KBM-7 (cell line): ENCODE results near the gene SPATA25.

Experiments
- DNase-seq: peaks from one replicate; pipeline ENCODE4 v3.0.0-alpha.2; 2015
- in situ Hi-C: fragments of 300-500 bp; cut with MboI; formaldehyde crosslinking; loops from 2 replicates; pipeline ENCODE4 v1.14.3; 2020; ENCODE audit warnings: low sequenced_read_pairs, low pct_unique_long_range_greater_than_20kb, mixed read lengths

Gene SPATA25

DNA sequence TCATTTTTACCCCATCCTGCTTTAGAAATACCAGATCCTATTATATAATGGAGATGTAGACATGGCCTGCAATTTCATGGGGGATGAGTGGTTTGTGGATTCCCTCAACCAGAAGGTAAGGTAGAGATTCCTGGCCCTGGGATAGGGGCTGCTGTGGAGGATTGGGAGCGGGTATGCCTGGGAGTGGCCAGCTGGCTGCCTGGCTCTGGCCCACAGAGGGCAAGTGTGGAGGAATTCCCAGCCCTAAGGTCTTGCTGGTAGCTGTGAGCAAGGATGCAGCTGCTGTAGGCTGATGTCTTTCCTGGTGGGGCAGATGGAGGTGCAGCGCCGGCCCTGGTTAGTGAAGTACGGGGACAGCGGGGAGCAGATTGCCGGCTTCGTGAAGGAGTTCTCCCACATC, 10.3 kb upstream of the SPATA25 start:
- DNase-seq = no peak
- in situ Hi-C loops = no loop called here

- no peak for DNase-seq
- in situ Hi-C loops = no loop called here
Measured at GRCh38 chr20:45897289-45897688, 9.9 kb upstream of the SPATA25 start.

- no peak for DNase-seq
- in situ Hi-C loops = no loop called here
Measured at GRCh38 chr20:45896641-45897161, 9.3 kb upstream of the SPATA25 start.

- in situ Hi-C loops = no loop called here
- DNase-seq = no peak
Measured at GRCh38 chr20:45894797-45895196, 7.4 kb upstream of the SPATA25 start.

DNA sequence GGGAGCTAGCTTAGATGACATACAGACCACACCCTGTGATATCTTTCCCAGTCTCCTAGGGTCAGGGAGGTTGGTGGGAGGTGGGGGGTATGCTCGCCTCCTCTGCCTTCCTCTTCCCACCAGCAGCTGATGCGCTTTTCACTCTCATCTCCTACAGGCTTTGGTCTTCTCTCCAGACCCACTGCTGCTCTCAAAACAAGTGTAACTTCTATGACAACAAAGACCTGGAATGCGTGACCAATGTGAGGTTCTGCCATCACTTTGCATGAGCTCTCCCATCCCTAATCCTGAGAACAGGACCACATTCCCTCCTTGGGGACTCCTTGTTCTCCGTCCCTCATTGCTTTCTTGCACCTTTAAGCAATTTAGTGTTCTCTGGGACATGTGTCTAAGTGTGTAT, 6.4 kb upstream of the SPATA25 start:
- in situ Hi-C loops = no loop called here
- no peak for DNase-seq

GRCh38 chr20:45892828-45893500, 5.5 kb upstream of the SPATA25 start:
- no peak for DNase-seq
- in situ Hi-C loops = no loop called here

GRCh38 chr20:45892049-45892825, 4.8 kb upstream of the SPATA25 start:
- peak; percentile 22 for DNase-seq
- in situ Hi-C loops = no loop called here

- DNase-seq = peak; percentile 89
- in situ Hi-C loops = no loop called here
Measured at GRCh38 chr20:45890985-45891983, 3.9 kb upstream of the SPATA25 start, which contains the start of the genes CTSA and NEURL2. Gene CTSA (plus strand): TSS chr20:45891335. CDS start chr20:45891569, 234 bp downstream. Gene NEURL2 (minus strand): TSS chr20:45891208. CDS start chr20:45890991, 217 bp downstream.

GRCh38 chr20:45890077-45890984, 2.9 kb upstream of the SPATA25 start:
- DNase-seq = no peak
- in situ Hi-C loops = no loop called here

GRCh38 chr20:45888681-45889080, 1.3 kb upstream of the SPATA25 start:
- in situ Hi-C loops = no loop called here

GRCh38 chr20:45886590-45887345, 654 bp downstream of the SPATA25 start:
- no peak for DNase-seq
- in situ Hi-C loops = no loop called here

More at GRCh38 chr20:45888681-45889080, 1.3 kb upstream of the SPATA25 start:
- DNase-seq = no peak

DNA sequence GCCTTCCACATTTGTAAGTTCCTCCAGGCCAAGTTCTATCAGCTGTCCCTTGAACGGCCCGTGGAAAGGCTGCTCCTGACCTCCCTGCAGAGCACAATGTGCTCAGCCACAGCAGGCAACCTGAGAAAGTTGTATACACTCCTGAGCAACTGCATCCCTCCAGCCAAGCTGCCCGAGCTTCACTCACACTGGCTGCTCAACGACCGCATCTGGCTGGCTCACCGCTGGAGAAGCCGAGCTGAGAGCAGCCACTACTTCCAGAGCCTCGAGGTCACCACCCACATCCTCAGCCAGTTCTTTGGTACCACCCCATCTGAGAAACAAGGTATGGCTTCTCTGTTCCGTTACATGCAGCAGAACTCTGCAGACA, 4.3 kb downstream of the SPATA25 start:
- in situ Hi-C loops = no loop called here
- DNase-seq = no peak

DNA sequence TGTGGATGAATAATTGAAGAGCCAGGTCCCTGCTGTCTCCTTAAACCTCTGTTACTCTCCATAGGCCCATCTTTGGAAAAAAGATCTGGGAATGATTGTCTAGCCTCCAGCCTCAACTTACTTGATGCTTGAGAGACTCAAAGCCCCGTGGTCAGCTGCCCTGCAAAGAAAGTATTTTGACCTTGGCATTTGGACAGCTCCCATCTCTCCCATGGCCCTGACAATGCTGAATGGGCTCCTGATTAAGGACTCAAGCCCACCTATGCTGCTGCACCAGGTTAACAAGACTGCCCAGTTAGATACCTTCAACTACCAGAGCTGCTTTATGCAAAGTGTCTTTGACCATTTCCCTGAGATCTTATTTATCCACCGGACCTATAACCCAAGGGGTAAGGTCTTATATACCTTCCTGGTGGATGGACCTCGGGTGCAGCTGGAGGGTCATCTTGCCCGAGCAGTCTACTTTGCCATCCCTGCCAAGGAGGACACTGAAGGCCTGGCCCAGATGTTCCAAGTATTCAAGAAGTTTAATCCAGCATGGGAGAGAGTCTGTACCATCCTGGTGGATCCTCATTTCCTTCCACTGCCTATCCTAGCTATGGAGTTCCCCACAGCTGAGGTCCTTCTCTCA, 4.8 kb downstream of the SPATA25 start:
- in situ Hi-C loops = no loop called here
- DNase-seq = no peak

DNA sequence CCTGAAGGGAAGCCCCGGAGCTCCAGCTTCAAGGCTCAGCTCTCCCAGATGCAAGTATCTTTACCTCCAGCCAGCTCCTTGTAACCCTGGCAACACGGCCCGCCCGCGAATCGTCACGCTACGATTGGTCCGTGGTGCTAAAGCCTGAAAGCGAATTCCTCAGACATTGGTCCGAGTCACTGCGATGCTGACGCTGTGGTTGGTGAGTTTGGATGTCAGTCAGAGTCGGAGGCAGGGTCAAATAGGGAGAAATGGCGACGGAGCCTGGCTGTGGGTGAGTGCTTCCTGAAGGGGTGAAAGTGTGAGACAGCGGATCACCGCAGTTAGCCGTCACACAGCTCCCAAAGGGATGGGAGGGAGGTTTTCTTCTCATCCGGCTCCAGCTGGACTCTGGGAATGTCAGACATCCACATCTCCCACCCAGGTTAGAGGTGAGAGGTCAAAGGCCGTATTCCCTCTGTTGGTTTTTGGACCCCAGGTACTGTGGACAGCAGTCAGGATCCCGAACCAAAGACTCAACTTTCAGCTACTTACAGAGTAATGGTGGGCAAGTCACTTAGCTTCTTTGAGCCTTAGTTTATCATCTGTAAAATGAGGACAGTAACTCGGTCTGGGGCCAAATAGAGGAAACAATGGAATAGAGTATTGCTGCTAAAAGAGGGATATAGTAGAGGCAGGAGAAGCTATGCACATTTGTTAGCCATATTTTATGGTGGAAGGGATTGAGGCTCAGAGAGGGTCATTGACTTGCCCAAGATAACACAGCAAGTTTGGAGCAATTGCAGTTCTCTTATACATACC, 6.2 kb downstream of the SPATA25 start, which contains the start of gene ZSWIM1:
Gene ZSWIM1, plus strand, starts transcription at position 240 of the 801 bp plus-strand sequence. CDS start 1,366 bp downstream, outside the sequence.
- in situ Hi-C loops = no loop called here
- DNase-seq = peak; percentile 99

DNA sequence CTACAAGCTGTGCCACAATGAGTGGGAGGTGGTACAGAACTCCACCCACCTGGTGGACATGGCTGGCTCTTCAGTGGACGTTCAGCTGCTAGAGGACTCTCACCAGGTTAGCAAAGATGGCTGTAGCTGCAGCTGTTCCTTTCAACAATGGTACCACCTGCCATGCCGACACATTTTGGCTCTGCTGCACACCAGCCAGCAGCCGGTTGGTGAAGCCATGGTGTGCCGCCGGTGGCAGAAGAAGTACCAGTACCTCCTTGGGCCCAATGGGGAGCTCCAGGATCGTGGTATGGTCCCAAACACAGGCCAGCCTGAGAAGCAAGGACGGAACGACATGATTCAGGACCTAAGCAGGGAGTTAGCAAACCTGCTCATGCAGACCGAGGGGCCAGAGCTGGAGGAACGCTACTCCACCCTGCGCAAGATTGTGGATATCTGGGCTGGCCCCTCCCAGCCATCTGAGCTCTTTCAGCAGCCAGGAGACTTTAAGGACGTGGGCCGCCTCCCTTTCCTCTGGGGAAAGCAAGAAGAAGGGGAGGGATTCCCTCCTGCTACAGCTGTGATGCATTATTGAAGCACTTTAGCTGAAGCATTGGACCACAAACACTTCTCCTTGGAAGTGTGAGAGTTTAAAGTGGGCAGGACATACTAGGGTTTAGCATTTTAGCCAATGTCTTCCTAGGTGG, 9.2 kb downstream of the SPATA25 start:
- in situ Hi-C loops = no loop called here
- no peak for DNase-seq

DNA sequence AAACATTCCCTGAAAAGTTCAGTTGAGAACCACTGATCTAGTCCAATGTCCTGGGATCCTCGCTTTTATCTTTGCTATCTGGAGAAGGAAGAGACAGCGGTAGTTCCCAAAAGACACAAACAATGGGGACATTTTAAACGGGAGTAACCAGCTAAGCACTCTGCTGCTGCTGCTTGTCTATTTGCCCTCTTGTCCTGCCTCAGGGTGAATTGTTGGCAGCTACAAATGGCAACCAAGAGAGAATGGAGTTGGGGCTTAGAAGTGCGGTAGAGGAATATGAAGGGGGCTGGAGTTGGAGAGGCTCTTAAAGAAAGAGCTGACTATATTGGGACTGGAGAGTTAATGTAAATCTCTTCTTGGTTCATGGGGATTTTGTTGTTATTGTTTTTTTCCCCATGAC, 12.8 kb downstream of the SPATA25 start:
- DNase-seq = no peak
- in situ Hi-C loops = no loop called here
